ENCODE results near the gene CMPK1.
"Not testable (repeated sequence)": the region's sequence is repeated elsewhere in the genome, so short reads cannot be mapped to it uniquely, and the experiment has no call there.

Gene CMPK1, protein sequence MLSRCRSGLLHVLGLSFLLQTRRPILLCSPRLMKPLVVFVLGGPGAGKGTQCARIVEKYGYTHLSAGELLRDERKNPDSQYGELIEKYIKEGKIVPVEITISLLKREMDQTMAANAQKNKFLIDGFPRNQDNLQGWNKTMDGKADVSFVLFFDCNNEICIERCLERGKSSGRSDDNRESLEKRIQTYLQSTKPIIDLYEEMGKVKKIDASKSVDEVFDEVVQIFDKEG

DNA sequence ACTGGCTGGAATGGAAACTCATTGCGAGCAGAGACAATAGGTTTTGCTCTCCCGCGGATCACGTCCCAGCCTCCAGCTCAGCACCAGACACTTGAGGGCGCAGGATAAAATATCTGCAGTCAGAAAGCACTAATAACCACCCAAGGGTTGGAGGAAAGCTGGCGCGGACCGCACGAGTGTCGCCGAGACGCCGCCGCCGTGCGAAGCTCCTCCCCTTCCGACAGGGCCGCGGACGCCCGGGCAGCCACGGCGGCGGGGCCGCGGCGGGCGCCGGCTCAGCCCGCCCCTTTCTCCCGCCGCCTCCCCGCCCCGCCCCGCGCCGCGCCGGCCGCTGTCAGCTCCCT, at the start of gene CMPK1:
CMPK1 (plus strand) TSS at position 213 of the 344 bp plus-strand sequence. CDS start 156 bp downstream, outside the sequence.
- DNase-seq (ENCODE audit: low read depth in 4 of 4, low spot score in 1 of 4), result peak; percentile 54 to 73 (median 60)

DNA sequence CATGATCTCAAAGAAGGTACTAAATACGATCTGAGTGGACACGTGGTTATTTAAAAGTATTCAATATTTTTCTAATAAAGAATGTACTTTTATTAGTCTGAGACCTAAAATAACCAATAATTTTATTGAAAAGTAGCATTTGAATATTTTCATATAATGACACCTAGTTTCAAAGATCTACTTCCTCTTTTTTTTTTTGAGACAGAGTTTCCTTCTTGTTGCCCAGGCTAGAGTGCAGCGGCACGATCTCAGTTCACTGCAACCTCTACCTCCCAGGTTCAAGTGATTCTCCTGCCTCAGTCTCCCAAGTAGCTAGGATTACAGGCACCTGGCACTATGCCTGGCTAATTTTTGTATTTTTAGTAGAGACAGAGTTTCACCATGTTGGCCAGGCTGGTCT, 45.5 kb upstream of the CMPK1 start:
- not testable (repeated sequence) for DNase-seq (ENCODE audit: low read depth in 4 of 4, low spot score in 1 of 4)

DNA sequence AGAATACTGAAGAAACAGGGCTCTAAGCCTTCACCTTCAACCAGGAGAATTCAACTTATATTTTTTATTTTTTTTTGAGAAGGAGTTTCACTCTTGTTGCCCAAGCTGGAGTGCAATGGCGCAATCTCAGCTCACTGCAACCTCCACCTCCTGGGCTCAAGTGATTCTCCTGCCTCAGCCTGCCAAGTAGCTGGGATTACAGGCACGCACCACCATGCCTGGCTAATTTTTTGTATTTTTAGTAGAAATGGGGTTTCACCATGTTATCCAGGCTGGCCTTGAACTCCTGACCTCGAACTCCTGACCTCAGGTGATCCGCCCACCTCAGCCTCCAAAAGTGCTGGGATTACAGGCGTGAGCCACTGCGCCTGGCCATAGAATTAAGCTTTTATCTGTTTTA, 38.7 kb upstream of the CMPK1 start:
- DNase-seq (ENCODE audit: low read depth in 4 of 4, low spot score in 1 of 4), result not testable (repeated sequence)

DNA sequence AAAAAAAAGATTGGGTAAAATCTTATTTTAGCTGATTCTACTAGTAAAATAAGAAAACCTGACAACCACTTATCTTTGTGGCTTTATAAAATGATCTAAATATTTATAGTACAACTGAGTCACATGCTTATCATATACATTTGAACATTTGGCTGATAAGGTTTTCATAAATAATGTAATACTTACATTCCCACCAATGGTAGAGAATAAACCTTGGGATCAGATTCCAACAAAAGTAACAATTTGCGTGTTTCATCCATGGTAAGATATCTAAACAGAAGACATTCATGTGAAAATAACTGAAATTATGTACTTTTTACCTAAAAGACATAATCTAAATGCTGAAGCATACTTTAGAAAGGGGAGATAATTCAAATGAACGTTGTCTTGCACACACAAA, 38.0 kb upstream of the CMPK1 start:
- DNase-seq (ENCODE audit: low read depth in 4 of 4, low spot score in 1 of 4), result no peak

DNA sequence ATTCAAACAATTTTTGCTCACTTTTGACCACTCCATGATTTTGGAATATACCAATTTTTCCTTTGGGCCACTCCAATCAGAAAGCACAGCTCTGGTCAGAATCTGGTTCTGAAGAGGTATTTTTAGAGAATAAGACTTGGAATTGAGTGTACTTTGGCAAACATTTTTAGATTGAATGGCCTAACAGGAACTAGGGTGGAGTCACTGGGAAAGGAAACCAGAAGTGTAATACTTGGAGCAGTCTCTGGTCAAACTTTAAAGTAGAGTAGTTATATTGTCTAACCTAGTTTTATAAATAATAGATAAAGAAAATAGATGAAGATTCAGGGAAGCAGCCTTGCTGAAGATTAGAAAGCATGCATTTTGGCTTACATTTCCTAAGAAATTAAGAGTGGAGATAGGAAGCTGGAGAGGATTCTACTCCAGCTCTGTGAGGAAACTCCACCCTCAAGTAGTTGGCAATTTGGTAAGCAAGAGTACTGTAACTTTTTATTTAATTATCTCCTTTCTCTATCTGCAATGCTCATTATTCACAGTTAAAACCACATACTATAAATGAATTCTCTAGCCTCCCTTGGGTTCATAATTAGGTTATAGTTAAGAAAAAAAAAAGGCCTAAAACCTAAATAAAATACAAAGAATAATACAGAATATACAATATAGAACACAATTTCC, 35.4 kb upstream of the CMPK1 start:
- no peak for DNase-seq (ENCODE audit: low read depth in 4 of 4, low spot score in 1 of 4)

DNA sequence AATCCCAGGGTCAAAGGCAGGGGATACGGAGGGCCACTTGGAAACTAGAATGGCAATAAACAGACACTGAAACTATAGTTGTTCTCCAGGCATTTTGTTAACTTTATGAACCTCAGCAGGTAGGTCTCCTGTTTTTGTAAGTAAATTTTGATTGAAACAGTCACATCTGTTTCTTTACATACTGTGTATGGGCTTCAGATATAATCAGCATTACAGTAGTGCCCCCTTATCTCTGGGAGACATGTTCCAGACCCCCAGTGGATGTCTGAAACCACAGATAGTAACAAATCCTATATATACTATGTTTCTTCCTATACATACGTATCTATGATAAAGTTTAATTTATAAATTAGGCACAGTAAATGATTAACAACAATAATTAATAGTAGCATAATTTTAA, 31.1 kb upstream of the CMPK1 start:
- no peak for DNase-seq (ENCODE audit: low read depth in 4 of 4, low spot score in 1 of 4)

DNA sequence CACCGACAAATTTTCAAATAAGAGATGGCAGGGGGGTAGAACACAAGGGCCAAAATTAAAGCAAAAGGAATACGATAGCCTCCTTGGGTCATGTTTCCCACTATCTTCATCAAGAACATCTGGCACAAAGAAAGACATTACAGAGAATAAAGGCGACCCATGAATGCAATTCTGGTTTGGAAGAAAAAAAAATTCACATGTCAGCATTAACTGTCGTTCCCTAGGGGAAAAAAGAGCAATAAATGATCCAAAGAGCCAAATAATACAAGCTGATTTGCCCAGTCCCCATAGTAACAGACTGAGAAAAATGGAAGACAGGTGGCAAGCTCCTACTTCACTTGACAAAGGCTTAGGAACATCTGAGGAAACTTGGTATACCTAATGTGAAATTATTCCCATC, 24.2 kb upstream of the CMPK1 start:
- DNase-seq (ENCODE audit: low read depth in 4 of 4, low spot score in 1 of 4), result no peak

DNA sequence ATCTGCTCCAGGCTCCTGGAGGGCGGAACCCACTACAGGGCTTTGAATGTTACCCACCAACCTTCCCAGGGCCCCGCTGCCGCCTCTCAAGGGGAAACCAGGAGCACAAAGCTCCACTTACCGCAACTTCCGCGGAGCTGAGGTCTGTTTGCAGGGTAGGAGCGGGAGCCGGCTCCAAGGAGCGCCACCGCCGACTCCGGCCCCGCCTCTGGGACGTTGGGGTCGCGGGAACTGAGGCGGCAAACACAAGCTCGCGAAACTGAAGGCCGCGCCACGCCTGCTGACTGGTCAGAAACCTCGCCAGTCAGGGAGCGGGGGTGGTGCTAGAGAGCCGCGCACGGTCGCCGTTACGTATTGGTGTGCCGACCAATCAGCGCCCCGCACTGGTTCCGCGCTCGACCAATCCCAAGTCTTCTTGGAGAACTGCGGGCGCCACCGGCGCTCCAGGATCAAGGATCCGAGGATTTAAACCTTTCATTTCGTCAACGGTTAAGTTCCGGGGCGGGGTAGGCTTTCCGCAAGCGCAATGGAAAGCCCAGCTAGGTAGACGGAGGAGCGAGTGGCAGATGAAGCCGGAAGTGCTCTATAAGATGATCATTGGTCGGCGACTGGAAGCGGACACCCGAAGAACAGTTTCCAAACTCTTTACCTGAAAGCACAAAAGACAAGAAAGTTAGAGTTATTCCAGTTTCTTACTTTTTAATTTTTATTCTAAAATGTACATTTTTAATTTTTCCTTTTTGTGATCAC, 19.5 kb upstream of the CMPK1 start, which contains the start of gene STIL:
STIL (minus strand) TSS at position 233 of the 750 bp plus-strand sequence. CDS start 3,828 bp downstream, outside the sequence.
- peak; percentile 87 to 97 (median 93) for DNase-seq (ENCODE audit: low read depth in 4 of 4, low spot score in 1 of 4)

DNA sequence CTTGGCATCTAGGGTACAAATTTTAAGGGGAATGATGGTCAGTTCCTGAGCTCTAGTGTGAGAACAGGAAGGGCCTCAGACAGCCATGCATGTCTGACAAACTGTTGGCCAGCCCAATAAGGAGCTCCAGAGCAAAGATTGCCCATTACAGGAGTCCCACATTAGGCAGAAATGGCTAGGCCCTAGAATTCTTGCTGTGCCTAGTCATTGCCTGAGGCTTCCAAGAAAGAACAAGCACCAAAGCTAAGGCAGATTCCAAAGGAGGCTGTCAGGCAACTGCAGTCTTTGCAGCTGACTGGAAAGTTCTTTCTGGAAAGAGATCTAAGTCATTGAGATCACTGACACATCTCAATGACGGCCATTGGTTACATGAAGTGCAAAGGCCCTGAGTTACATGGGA, 15.7 kb upstream of the CMPK1 start:
- DNase-seq (ENCODE audit: low read depth in 4 of 4, low spot score in 1 of 4), result no peak

DNA sequence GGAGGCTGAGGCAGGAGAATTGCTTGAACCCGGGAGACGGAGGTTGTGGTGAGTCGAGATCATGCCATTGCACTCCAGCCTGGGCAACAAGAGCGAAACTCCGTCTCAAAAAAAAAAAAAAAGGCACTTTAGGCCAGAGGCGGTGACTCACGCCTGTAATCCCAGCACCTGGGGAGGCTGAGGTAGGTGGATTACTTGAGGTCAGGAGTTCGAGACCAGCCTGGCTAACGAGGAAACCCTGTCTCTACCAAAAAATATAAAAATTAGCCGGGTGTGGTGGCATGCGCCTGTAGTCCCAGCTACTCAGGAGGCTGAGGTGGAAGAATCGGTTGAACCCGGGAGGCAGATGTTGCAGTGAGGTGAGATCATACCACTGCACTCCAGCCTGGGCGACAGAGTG, 13.6 kb upstream of the CMPK1 start:
- DNase-seq (ENCODE audit: low read depth in 4 of 4, low spot score in 1 of 4), result not testable (repeated sequence)

DNA sequence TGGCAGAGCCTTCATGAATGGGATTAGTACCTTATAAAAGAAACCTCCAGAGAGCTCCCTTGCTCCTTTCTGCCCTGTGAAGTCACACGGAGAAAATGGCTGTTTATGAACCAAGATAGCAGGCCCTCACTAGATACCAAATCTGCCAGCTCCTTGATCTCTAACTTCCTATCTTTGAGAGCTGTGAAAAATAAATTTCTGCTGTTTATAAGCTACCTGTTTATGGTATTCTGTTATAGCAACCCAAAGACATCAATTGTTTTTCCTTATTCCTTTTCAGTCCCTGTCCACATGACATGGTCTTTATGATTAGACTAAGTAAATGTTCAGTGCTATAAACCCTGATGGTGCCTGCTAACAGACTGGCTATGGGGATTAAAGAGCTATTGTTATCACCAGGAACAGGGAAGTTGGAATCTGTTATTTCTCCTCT, 10.0 kb upstream of the CMPK1 start:
- no peak for DNase-seq (ENCODE audit: low read depth in 4 of 4, low spot score in 1 of 4)

DNA sequence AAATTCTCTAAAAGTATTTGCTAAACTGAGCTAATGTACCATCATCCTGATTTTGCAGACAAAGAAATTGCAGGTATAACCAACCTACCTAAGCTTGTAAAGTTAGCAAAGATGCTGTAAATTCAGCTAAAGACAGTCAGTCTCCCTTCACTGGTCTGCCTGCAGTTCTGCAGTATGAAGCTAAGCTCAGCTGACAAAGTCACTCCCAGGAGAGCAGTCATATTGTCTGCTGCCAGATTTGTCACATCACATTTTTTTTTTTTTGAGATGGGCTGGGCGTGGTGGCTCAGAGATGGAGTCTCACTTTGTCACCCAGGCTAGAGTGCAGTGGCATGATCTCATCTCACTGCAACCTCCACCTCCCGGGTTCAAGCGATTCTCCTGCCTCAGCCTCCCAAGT, 8.9 kb upstream of the CMPK1 start:
- no peak for DNase-seq (ENCODE audit: low read depth in 4 of 4, low spot score in 1 of 4)

DNA sequence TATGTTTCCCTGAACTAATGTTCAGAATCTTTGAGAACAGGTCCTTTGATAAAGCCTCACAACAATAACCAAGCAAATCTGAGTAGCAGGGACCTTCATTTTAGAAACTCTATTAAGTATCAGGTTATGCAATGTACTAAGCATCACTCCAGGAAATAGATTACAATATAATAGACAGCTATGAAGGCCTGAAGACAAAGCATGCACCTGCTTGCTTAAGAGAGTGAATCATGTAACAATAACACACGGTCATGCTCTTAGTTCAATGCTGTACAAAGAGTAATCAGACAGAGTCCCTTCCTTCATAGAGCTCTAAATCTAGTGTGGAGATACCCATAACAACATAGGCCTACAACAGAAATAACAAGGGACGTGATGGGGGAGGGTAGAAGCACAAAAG, 8.1 kb upstream of the CMPK1 start:
- DNase-seq (ENCODE audit: low read depth in 4 of 4, low spot score in 1 of 4), result no peak

DNA sequence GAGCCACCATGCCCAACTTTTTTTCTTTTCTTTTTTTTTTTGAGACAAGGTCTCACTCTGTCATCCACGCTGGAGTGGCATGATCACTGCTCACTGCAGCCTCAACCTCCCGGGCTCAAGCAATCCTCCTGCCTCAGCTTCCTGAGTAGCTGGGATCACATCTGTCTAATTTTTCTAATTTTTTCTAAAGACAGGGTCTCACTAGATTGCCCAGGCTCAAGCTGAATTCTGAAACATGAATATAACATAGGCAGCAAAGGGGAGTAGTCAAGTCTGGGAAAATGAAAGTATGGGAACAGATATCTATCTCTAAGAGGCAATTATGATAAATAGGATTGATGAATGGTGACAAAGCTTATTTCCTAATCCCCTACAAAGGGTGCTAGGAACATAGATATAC, 7.3 kb upstream of the CMPK1 start:
- DNase-seq (ENCODE audit: low read depth in 4 of 4, low spot score in 1 of 4), result no peak

DNA sequence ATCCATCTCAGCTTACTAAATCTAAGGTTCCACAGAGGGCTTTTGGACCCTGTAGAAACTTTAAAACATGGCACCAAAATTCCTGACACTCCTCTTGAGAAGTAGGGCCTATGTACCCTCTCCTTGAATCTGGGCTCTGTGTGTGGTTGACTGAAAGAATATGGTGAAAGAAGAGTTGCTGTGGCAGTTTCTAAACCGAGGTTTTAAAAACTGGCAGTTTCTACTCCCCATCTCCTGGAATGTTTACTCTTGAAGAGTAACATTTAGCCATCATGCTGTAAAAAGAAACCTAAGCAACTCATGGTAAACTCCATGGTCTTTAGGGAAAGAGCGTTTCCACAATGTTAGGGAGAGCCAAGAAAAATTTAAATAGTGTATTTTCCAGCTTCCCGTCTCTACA, 4.6 kb upstream of the CMPK1 start:
- no peak for DNase-seq (ENCODE audit: low read depth in 4 of 4, low spot score in 1 of 4)

DNA sequence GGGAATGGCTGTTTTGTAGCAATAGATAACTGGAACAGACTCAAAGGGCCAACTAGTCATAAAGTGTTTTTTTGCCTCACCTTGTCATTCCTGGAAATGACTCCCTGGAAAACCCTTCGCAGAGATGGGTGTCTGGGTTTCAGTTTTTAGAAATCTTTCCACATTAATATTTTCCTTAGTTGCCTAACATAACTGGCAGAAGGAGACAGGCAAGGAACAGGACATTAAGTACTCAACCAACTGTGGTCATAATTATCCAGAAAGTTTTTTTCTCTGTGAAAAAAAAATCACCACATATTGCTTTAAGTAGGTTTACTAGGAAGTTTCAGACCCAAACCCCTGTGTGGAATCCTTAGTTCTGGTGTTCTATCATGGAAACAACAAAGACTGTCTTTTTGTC, 3.4 kb upstream of the CMPK1 start:
- DNase-seq (ENCODE audit: low read depth in 4 of 4, low spot score in 1 of 4), result no peak

DNA sequence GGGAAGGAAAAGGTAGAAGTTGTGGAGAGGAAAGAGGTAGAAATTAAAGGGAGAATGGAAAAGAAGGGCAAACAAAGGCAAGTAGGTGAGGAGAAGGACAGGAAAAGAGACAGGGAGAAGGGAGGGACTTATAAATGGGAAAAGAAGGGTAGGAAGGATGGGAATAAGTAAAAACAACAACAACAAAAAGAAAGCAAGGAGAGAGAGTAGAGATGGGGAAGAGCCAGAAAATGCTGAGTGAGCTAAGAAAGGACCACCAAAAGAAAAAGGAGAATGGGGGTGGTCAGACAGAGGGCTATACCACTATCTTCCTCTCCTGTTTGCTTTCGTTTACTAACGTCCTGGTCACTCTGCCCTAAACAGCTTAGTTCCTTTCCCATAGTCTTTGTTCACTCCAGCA, 1.7 kb upstream of the CMPK1 start:
- no peak for DNase-seq (ENCODE audit: low read depth in 4 of 4, low spot score in 1 of 4)

DNA sequence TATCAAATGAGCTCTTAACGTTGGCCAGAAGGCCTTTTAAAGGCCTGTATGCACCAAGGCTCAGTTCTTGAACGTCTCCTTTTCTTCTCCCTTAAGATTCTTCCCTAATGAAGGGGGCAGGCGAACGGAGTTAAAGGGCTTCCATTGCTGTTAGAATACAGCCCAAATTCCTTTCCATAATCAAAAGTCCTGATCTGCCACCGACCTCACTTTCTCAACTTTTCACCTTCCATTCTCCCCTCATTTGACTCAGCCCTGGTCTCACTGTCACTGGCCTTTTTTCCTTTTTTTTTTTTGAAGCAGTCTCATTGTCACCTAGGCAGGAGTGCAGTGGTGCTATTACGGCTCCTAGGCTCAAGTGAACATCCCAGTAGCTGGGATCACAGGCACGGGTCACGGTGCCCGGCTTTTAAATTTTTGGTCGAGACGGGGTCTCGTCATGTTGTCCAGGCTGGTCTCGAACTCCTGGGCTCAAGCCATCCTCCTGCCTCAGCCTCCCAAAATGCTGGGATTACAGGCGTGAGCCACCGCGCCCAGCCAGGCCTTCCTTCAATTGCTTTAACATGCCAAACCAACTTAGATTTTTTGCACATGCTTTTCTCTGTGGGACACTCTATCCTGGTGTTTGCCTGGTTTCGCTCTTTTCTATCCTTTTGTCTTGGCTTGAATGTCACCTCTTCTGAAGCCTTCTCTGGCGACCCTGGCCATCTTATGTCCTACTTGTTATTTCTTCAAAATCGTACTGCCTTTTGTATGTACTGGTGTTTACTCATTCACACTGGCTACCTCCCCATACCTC, 612 bp upstream of the CMPK1 start:
- no peak for DNase-seq (ENCODE audit: low read depth in 4 of 4, low spot score in 1 of 4)

DNA sequence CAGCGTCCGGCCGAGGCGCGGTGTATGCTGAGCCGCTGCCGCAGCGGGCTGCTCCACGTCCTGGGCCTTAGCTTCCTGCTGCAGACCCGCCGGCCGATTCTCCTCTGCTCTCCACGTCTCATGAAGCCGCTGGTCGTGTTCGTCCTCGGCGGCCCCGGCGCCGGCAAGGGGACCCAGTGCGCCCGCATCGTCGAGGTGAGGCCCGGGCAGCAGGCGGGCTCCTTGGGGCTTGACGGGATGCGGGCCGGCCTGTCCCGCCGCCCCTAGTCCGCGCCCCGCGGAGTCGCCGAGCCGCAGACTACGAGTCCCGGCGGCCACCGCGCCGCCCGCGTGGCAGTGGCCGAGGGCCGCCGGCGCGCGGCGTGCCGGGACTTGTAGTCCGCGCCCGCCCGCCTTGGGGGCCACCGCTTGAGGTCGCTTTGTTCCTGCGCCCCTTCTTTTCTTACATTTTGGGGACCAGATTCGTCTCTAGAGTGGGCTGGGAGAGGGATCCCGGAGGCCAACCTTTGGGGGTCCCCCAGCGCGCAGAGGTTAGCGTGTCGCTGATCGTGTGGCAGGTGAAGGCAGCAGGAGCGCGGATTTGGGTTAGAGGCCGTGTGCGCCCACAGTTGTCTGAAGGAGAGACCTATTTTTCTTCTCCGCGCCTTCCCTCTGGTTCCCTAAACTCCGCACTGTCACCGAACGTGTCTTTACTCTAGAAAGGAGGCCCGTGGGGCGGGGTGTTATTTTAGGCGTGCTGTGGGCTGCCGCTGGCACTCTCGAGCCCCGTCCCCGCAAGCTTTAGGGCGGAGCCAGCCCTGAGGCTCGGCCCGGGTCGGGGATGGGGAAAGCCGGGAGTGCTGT, 553 bp downstream of the CMPK1 start:
- peak; percentile 42 to 65 (median 56) for DNase-seq (ENCODE audit: low read depth in 4 of 4, low spot score in 1 of 4)

DNA sequence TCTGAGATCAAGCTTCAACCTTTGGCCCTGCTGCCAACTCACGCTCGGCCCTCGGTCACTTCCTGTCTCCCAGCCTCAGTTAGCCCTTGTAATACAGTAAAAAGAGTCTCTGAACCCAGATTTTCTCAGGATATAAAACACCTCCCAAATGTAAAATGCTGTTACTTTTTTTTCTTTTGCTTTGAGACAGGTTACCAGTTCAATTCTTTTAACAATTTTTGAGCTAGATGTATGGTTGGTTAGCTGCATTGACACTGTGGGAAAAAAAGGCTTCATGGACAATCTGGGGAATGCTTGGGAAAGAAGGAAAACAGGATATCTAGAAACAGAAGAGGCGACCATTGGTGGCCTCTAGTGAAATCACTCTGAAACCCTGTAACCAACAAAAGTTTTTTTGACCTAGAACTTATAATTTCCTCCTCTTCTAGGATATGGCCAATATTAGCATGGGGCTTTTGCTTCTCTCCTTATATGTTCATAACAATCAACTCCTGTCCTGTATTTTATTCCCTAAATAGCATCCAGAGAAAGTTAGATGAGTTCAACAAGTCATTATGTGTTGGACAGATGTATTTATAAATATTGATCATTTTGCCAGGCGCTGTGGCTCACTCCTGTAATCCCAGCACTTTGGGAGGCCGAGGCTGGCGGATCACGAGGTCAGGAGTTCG, 1.3 kb downstream of the CMPK1 start:
- no peak for DNase-seq (ENCODE audit: low read depth in 4 of 4, low spot score in 1 of 4)
